PFSK-1 (cell line): ENCODE measurements around the gene MGAT5.

ENCODE experiments used
- POLR2AphosphoS5 ChIP-seq: IDR thresholded peaks from 2 replicates; pipeline ENCODE4 v1.6.1; 2012; ENCODE audit warnings: low read depth, mild to moderate bottlenecking, control low read depth, low read length, moderate library complexity
- SIN3A ChIP-seq: IDR thresholded peaks from 2 replicates; pipeline ENCODE4 v1.6.1; 2012; ENCODE audit warnings: mild to moderate bottlenecking, low read length, moderate library complexity, borderline replicate concordance; ENCODE audit not compliant: insufficient read depth
- TAF1 ChIP-seq: IDR thresholded peaks from 2 replicates; pipeline ENCODE4 v1.6.1; 2012; ENCODE audit warnings: low read length, control low read depth, borderline replicate concordance; ENCODE audit not compliant: insufficient read depth

- TF ChIP-seq POLR2AphosphoS5: no peak
- no peak for TF ChIP-seq TAF1
- TF ChIP-seq SIN3A: no peak
Observed at GRCh38 chr2:134283661-134284060, 29.8 kb downstream of the MGAT5 start.
